Measurements from ENCODE around the gene MADD.

MADD gene

GRCh38 chr11:47342036-47342803 is 72.3 kb downstream of the MADD start:
- DNase-seq, result no peak

- DNase-seq, result no peak
Measured at GRCh38 chr11:47342854-47343253, 72.9 kb downstream of the MADD start.

DNA sequence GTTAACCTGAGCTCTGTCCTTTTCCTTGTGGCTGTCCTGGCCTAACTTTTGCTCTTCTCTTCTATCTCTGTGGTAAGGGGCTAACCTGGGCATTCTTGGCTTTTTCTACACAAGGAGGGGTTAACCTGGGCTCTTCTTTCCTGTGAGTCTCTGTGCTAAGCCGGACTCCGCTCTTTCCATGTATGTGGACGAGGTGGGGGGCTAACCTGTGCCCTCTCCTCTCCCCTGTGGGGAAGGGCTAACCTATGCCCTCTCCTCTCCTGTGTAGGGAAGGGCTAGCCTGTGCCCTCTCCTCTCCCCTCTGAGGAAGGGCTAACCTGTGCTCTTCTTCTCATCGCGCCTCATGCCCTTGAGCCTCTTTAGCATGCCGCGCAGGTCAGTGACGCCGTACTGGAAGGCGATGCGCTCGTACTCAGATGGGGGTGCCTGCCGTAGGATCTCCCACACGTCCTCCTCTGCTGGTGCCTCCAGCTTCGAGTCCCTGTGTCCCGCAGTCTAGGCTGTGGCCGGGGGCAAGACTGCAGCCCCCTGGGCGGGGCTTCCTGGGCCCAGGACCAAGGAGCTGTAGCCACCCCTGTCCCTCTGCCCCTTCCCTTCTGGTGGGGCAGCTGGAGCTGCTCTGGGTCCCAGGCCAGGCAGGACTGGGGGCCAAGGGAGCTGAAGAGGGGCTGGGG is 76.1 kb downstream of the MADD start:
- no peak for DNase-seq

DNA sequence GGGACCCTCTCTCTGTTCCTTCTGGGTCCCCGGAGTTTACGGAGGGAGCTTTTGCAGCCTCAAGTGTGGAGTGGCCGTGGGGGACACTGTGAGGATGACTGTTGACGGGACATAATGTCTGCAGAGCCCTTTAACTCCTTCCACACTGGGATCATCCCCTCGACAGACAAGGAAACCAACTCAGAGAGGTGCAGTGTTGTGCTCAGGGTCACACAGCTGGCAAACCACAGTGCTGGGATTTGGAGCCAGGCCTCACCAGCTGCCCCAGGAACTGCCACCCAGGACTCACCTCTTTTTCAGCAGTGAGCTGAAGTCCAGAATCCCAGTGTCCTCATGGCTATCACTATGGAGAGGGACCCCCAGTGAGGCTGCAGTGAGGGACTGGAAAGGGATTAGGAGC is 77.2 kb downstream of the MADD start:
- DNase-seq, result no peak

DNA sequence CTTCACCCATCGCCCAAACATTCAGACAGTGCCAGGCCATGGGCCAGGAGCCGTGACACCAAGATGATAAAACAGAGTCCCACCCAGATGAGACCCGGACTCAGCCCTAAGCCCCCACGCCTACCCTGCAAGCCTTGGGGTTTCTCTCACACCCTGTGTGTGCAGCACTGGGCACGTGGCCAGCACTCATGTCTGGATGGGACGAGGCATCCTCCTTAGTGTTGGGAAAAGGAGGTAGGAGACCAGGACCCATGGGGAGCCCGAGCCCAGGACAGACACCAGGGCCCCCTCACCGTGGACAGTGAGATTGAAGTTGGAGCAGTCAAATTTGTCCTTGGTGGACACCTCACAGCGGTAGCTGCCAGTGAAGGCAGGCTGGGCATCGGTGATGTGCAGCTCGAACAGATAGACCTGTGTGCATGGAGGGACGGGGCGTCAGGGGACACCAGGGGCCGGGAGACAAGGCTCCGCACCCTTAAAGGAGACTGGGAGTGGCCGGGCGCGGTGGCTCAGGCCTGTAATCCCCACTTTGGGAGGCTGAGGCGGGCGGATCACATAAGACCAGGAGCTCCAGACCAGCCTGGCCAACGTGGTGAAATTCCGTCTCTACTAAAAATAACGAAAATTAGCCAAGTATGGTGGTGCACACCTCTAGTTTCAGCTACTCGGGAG is 78.3 kb downstream of the MADD start:
- no peak for DNase-seq

- DNase-seq, result no peak
Measured at GRCh38 chr11:47348859-47349258, 78.9 kb downstream of the MADD start.

- no peak for DNase-seq
Measured at GRCh38 chr11:47349521-47350095, 79.7 kb downstream of the MADD start.

GRCh38 chr11:47350315-47350714 is 80.4 kb downstream of the MADD start:
- DNase-seq, result no peak

DNA sequence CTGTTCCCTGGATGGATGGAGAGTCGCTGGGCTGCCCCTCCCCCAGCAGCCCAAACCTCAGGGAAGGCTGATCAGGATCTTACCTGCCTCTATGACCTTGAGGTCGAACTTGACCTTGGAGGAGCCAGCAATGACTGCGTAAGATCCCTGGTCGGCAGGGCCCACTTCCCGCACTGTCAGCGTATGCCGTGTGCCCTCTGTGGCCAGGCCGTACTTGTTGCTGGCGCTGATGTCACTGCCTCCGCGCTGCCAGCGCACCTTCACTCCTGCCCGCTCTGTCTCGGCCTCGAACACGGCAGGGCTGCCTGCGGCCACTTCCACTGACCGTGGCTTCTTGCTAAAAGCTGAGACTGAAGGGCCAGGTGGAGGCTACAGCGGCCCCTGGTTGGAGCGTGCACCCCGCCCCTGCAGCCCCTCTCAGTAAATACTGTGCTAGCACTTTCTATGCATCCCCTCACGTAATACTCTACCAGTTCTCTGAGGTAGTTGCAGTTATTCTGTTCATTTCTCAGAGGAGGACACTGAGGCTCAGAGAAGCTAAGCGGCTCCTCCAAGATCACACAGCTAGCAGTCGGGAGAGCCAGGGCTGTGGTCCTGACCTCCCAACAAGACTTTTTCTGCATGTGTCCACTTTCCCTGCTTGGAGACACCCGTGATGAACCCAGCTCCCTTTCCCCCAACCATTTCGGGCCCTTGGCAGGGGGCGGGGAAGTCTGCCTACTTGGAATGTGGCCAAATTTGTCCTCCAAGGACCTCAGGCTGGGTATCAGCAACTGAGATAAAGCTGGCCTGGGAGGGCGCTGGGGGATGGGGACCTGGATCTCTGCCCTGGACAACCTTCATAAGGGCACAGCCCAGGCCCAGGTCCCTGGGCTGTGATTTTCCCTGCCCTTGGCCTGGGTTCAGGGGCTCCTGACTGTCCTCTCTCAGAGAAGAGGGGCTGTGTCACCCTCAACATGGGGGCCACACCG is 81.5 kb downstream of the MADD start:
- DNase-seq, result no peak

DNA sequence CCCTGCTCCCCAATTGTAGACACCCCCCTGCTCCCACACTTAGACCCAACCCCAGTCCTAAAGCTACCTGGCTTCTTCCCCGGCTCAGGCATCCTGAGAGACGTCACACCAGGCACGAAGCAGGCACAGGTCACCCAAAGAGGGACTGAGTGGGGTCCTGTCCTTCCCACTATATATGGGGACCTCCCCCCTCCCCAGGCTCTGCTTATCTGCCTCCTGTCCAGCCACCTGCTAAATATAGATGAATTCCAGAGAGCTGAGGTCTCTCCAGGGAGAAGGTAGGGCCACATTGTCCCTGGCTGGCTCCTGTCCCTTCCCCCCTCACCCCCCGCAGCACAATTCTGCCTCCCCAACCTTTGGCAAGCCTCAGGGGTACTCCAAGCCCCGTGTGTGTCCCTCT is 82.6 kb downstream of the MADD start, which contains the start of gene MYBPC3:
TSS of gene MYBPC3 (minus strand) at position 147 of the 400 bp plus-strand sequence. CDS start at position 92, 55 bp downstream.
- DNase-seq, result no peak

DNA sequence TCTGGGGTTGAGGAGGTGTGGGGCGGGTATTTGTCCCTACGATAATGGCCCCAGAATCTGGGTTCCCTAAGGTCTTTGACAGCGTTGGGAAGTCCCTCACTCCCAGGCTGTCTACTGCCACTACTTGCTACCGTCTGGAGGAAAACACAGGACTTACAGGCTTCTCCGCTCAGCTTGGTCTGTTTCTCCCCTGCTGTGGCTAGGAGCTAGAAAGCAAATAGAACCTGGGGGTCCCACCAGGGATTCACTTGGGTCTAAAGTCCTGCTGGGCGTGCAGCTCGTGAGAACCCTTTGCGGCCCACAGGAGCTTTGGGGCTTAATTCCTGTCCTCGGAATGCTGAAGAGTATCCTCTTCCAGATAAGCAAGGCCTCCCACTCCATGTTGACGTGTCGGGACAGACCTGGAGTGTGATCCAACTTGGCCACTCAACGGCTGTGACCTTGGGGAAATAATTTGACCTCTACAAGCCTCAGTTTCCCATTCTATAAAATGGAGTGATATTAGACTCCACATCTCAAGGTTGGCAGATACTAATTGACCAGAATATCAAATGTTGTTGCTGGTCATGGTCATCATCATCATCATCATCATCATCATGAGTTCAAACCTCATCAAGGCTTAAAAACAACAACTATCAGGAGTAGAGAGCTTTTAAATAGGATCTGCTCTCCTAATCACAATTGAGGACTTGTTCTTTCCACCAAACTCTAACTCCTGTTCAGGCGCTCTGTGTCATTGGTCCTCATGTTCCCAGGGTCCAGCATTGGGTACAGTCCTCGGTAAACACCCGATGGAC is 84.2 kb downstream of the MADD start:
- DNase-seq, result no peak

- no peak for DNase-seq
Measured at GRCh38 chr11:47354913-47355282, 85.0 kb downstream of the MADD start.

- DNase-seq, result no peak
Measured at GRCh38 chr11:47355283-47356128, 85.6 kb downstream of the MADD start.

- no peak for DNase-seq
Measured at GRCh38 chr11:47356129-47356997, 86.4 kb downstream of the MADD start.

DNA sequence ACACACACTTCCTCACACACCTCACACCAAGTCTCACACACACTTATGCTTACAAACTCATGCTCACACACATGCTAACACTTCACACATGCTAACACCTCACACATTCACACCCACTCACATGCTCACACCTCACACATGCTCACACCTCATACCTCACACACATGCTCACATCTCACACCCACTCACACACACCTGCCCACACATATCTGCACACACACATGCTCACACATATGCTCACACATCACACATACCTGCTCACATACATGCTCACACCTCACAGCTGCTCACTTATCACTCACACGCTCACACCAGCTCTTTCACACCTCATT is 87.0 kb downstream of the MADD start:
- no peak for DNase-seq

DNA sequence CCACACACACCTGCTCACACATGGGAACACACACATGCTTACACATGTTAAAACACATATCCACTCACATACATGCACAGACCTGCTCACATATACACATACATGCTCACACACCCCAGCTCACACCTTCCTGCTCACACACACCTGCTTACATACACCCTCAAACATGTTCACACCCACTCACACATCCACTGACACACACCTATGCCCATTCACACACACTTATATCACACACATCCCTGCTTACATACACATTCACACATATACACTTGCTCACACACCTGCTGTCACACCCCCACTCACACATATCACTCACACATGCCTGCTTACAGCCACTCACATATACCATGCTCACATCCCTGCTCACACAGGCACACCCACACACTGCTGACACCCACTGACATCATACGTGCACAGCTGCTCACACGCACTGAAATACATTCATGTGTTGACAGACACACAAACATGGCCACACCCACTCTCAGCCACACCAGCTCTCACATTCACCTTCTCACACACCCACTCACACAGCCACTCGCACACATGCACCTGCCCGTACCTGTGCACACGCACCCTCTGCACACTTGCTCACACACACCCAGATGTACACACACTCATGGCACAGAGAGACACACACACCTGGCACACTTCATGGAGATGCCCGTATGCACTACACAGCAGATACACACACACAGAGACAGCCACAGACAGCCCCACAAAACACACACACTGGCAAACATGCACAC is 88.2 kb downstream of the MADD start:
- DNase-seq, result no peak

GRCh38 chr11:47358731-47359051 is 88.8 kb downstream of the MADD start:
- no peak for DNase-seq

DNA sequence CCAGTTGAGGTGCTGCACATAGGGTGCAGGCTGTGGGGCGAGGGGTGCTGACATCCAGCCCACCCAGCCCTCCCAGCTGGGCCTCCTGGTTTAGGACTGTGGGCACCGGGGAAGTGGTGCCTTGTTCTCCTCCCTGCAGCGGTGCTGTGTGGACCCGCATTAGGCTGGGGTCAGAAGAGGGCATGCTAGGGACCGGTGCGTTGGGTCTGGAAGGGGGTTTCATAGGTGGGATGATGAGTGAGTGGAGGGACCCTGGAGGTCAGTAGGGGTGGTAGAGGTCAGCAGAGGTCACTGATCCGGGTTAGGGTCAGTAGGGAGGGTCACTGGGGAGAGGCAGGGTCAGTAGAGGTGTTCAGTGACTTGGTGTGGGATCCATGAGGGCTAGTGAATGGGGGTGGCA is 89.2 kb downstream of the MADD start:
- DNase-seq, result no peak

- DNase-seq, result no peak
Measured at GRCh38 chr11:47359586-47359985, 89.7 kb downstream of the MADD start.
